ENCODE data around the gene S100Z.
"Not testable (repeated sequence)": the region's sequence is repeated elsewhere in the genome, so short reads cannot be mapped to it uniquely, and the experiment has no call there.

- TF ChIP-seq, protein P1, sequence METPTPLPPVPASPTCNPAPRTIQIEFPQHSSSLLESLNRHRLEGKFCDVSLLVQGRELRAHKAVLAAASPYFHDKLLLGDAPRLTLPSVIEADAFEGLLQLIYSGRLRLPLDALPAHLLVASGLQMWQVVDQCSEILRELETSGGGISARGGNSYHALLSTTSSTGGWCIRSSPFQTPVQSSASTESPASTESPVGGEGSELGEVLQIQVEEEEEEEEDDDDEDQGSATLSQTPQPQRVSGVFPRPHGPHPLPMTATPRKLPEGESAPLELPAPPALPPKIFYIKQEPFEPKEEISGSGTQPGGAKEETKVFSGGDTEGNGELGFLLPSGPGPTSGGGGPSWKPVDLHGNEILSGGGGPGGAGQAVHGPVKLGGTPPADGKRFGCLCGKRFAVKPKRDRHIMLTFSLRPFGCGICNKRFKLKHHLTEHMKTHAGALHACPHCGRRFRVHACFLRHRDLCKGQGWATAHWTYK (CRISPR knock-in tag; IDR thresholded peaks at IDR 0.05): not testable (repeated sequence)
- TF ChIP-seq POLR2A (conservative IDR thresholded peaks at IDR 0.05); EZH2 (IDR thresholded peaks at IDR 0.05; ENCODE audit: borderline replicate concordance, low read depth, low read length); TCF7L2 (IDR thresholded peaks at IDR 0.05; ENCODE audit: low read depth, low read length); NBN (IDR thresholded peaks at IDR 0.05; ENCODE audit: low read depth); ARID2 (IDR thresholded peaks at IDR 0.05); NEUROD1 (IDR thresholded peaks at IDR 0.05; ENCODE audit: borderline replicate concordance, low read depth, low read length, partially characterized antibody); CTCF (IDR thresholded peaks at IDR 0.05 in 2 of 3, conservative IDR thresholded peaks at IDR 0.05 in 1 of 3; ENCODE audit: insufficient read depth in 2 of 3, low read depth in 1 of 3, low read length in 3 of 3); SP1 (CRISPR knock-in tag; IDR thresholded peaks at IDR 0.05); REST (IDR thresholded peaks at IDR 0.05; ENCODE audit: borderline replicate concordance); REST (CRISPR knock-in tag; IDR thresholded peaks at IDR 0.05; ENCODE audit: low read depth); ZNF324 (CRISPR knock-in tag; IDR thresholded peaks at IDR 0.05); ZNF121 (CRISPR knock-in tag; conservative IDR thresholded peaks at IDR 0.05): not testable (repeated sequence)
- TF ChIP-seq, protein P2, sequence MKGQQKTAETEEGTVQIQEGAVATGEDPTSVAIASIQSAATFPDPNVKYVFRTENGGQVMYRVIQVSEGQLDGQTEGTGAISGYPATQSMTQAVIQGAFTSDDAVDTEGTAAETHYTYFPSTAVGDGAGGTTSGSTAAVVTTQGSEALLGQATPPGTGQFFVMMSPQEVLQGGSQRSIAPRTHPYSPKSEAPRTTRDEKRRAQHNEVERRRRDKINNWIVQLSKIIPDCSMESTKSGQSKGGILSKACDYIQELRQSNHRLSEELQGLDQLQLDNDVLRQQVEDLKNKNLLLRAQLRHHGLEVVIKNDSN (CRISPR knock-in tag; IDR thresholded peaks at IDR 0.05): not testable (repeated sequence)
- TF ChIP-seq, protein P3, sequence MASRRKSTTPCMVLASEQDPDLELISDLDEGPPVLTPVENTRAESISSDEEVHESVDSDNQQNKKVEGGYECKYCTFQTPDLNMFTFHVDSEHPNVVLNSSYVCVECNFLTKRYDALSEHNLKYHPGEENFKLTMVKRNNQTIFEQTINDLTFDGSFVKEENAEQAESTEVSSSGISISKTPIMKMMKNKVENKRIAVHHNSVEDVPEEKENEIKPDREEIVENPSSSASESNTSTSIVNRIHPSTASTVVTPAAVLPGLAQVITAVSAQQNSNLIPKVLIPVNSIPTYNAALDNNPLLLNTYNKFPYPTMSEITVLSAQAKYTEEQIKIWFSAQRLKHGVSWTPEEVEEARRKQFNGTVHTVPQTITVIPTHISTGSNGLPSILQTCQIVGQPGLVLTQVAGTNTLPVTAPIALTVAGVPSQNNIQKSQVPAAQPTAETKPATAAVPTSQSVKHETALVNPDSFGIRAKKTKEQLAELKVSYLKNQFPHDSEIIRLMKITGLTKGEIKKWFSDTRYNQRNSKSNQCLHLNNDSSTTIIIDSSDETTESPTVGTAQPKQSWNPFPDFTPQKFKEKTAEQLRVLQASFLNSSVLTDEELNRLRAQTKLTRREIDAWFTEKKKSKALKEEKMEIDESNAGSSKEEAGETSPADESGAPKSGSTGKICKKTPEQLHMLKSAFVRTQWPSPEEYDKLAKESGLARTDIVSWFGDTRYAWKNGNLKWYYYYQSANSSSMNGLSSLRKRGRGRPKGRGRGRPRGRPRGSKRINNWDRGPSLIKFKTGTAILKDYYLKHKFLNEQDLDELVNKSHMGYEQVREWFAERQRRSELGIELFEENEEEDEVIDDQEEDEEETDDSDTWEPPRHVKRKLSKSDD (conservative IDR thresholded peaks at IDR 0.05; ENCODE audit: low read length): not testable (repeated sequence)
These were observed 64.9 kb downstream of the S100Z start for GRCh38 chr5:76914671-76915070.
